ENCODE data around the gene GRIK2.

GRIK2 gene

GRCh38 chr6:101534821-101535220 is 141.3 kb downstream of the GRIK2 start:
- no peak for TF ChIP-seq ZFX (IDR thresholded peaks at IDR 0.05; ENCODE audit: borderline replicate concordance)
- TF ChIP-seq, protein P1, sequence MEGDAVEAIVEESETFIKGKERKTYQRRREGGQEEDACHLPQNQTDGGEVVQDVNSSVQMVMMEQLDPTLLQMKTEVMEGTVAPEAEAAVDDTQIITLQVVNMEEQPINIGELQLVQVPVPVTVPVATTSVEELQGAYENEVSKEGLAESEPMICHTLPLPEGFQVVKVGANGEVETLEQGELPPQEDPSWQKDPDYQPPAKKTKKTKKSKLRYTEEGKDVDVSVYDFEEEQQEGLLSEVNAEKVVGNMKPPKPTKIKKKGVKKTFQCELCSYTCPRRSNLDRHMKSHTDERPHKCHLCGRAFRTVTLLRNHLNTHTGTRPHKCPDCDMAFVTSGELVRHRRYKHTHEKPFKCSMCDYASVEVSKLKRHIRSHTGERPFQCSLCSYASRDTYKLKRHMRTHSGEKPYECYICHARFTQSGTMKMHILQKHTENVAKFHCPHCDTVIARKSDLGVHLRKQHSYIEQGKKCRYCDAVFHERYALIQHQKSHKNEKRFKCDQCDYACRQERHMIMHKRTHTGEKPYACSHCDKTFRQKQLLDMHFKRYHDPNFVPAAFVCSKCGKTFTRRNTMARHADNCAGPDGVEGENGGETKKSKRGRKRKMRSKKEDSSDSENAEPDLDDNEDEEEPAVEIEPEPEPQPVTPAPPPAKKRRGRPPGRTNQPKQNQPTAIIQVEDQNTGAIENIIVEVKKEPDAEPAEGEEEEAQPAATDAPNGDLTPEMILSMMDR (IDR thresholded peaks at IDR 0.05) = no peak
- H3K27ac ChIP-seq = no peak overlapping the region

GRCh38 chr6:101537753-101538316 is 144.3 kb downstream of the GRIK2 start:
- TF ChIP-seq, protein P1 (IDR thresholded peaks at IDR 0.05) = no peak
- TF ChIP-seq ZFX (IDR thresholded peaks at IDR 0.05; ENCODE audit: borderline replicate concordance) = no peak
- no peak overlapping the region for H3K27ac ChIP-seq

GRCh38 chr6:101539510-101540245 is 146.2 kb downstream of the GRIK2 start:
- no peak overlapping the region for H3K27ac ChIP-seq
- TF ChIP-seq, protein P1 (IDR thresholded peaks at IDR 0.05) = no peak

- TF ChIP-seq, protein P1 (IDR thresholded peaks at IDR 0.05) = no peak
- no peak for TF ChIP-seq ZFX (IDR thresholded peaks at IDR 0.05; ENCODE audit: borderline replicate concordance)
Measured at GRCh38 chr6:101541894-101542293, 148.4 kb downstream of the GRIK2 start.

DNA sequence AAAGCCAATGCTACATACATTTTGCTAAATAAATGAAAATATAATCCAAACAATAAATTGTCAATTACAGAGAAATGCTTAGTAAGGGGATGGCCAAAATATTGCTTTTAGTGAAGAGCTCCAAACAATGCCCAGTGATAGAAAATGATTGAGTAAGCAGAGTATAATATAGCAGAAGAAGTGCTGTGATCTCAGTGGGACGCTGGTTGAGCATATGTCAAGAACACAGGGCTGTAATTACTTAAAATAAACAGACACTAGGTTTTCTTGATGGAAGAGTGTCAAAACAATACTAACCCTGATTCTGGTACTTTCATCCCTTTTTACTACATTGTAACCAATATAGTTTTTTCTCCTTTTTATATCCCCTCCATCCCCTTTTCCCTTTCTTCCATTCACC is 150.3 kb downstream of the GRIK2 start:
- no peak for TF ChIP-seq ZFX (IDR thresholded peaks at IDR 0.05; ENCODE audit: borderline replicate concordance)
- TF ChIP-seq, protein P1 (IDR thresholded peaks at IDR 0.05) = no peak
- H3K27ac ChIP-seq = no peak overlapping the region

More at GRCh38 chr6:101541894-101542293, 148.4 kb downstream of the GRIK2 start:
- H3K27ac ChIP-seq = no peak overlapping the region

DNA sequence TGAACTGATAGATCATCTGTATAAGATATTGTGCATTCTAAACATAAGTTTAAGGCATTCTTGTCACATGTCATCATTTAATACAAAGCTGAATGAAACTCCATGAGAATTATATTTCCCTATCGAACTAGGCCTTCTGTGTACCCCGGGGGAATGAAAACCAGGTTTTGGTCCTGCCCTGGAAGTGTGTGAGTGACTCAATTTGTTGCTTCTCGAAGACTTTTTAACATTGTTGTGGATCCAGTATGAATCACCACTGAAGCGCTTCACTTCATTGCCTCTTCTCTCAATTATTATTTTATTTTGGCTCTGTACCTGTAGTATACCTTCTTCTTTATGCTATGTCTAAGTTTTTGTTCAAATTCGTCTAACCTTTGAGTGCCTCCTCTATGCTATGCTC is 150.8 kb downstream of the GRIK2 start:
- H3K27ac ChIP-seq = no peak overlapping the region
- TF ChIP-seq, protein P1 (IDR thresholded peaks at IDR 0.05) = no peak
- TF ChIP-seq ZFX (IDR thresholded peaks at IDR 0.05; ENCODE audit: borderline replicate concordance) = no peak

DNA sequence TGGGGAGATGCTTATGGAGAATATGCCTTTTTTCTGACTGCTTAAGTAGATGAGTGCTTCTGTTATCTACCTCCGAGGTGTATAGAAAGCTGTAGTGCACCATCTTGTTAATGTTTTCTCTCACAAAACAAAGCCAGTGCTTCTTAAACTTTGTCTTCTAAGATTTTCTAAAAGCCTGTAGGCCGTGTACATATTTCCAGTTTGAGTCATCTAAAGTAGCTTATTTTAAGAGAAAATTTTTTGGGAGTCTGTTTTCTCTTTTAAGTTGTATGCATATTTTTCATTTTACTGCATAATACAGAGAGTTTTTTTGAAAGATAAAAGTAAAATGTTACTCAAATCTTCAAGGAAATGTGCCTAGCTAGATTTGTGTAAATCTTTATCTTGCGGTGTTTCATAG is 151.7 kb downstream of the GRIK2 start:
- no peak overlapping the region for H3K27ac ChIP-seq
- TF ChIP-seq, protein P1 (IDR thresholded peaks at IDR 0.05) = no peak
- no peak for TF ChIP-seq ZFX (IDR thresholded peaks at IDR 0.05; ENCODE audit: borderline replicate concordance)
